Melanocyte of skin (primary cell): ENCODE measurements around the gene MAPK6. TPM values are rescaled to one million over a fixed set of nuclear protein-coding genes. Genes with fewer than 3 reads are reported as not detected.

ENCODE experiments used
- total RNA-seq, 2 donors: library from RNA; depleted of rRNA; stranded (reverse); fragments of >200 nt; gene quantifications; 2 replicates each; pipeline ENCODE4 v1.2.3, GENCODE V29; 2012

The MAPK6 gene
- 10 to 100 TPM; 55.1 to 55.9 TPM for total RNA-seq

DNA sequence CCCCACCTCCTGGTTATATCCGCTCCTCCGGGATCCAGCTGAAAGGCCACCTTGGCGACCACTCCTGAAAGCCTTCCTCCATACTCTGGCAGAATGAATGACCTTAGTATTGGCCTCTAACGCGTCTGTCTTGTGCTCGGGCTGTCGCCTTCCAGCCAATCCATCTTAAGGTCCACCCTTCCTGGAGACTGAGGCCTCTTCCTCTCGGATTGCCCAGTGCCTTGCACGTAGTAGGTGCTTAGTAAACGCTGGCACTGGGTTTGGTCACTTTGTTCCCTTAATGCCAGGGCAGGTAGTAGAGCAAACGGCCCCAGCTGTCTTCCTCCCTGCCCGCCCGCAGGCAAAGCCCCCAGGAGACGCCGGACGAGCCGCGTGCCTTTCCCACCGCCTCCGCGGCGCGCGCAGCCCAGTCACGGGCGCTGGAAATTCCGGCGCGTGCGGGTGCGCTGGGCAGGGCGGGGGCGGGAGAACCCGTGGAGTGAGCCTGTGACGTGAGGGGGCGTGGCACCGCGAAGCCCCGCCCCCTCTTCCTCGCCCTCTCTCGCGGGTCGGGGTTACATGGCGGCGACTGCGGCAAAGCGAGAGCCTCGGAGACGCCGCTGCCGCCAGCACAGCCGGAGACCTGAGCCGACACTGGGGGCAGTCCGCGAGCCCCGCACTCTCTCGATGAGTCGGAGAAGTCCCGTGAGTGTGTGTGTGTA is at the start of gene MAPK6:
TSS of gene MAPK6 (plus strand) at position 527 of the 701 bp plus-strand sequence. CDS start 27,242 bp downstream, outside the sequence.

GRCh38 chr15:51971375-51972133 is 47.5 kb upstream of the MAPK6 start, which contains the start of gene LEO1:
Gene LEO1 (minus strand): TSS chr15:51971778. CDS start chr15:51971745, 33 bp downstream.

Other genes starting within 250 kb of the MAPK6 start
- 10 to 100 TPM; 22.7 to 32.0 TPM for gene TMOD3, start 189.6 kb upstream of the MAPK6 start, total RNA-seq
- 10 to 100 TPM; 14.1 to 19.6 TPM for gene LEO1, start 47.4 kb upstream of the MAPK6 start, total RNA-seq
- gene BCL2L10, start 93.6 kb downstream of the MAPK6 start, total RNA-seq: not detected
- gene GNB5, start 172.2 kb downstream of the MAPK6 start, total RNA-seq: 10 to 100 TPM; 21.7 to 23.6 TPM